Loucy (cell line): ENCODE results near the gene AARS2.

Experiments used
- EZH2phosphoT487 ChIP-seq: fragments of 200-600 bp; IDR thresholded peaks from 2 replicates; pipeline ENCODE4 v1.6.1; 2018; ENCODE audit warnings: antibody characterized with exemption, mild to moderate bottlenecking, moderate library complexity, borderline replicate concordance
- TF ChIP-seq, protein P1 (sequence below): fragments of 200-600 bp; sonication (generic); conservative IDR thresholded peaks from 2 replicates; pipeline ENCODE4 v1.5.1; 2014; ENCODE audit warnings: mild to moderate bottlenecking, antibody characterized with exemption, low read length

DNA sequence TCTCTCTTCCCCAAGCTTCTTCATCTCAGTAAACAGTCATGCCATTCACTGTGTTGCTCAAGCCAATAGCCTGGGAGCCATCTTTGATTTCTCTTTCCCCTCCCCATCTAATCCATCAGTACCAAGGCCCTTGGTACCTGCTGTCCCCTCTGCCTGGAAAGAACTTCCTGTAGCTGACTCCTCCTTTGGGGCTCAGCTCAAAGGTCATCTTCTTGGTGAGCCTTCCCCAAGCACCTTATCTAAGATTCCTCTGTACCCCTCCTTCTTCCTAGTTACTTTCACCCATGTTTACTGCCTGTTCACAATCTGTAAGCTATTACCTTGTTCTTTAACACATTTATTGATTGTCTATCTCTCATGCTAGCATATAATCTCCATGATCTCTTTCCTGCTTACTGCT is 3.5 kb downstream of the AARS2 start:
- TF ChIP-seq, protein P1, sequence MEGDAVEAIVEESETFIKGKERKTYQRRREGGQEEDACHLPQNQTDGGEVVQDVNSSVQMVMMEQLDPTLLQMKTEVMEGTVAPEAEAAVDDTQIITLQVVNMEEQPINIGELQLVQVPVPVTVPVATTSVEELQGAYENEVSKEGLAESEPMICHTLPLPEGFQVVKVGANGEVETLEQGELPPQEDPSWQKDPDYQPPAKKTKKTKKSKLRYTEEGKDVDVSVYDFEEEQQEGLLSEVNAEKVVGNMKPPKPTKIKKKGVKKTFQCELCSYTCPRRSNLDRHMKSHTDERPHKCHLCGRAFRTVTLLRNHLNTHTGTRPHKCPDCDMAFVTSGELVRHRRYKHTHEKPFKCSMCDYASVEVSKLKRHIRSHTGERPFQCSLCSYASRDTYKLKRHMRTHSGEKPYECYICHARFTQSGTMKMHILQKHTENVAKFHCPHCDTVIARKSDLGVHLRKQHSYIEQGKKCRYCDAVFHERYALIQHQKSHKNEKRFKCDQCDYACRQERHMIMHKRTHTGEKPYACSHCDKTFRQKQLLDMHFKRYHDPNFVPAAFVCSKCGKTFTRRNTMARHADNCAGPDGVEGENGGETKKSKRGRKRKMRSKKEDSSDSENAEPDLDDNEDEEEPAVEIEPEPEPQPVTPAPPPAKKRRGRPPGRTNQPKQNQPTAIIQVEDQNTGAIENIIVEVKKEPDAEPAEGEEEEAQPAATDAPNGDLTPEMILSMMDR = no peak
- no peak for TF ChIP-seq EZH2phosphoT487
